ENCODE results near the gene KCNK3. TPM values are rescaled to one million over a fixed set of nuclear protein-coding genes. Genes with fewer than 3 reads are reported as not detected.

KCNK3 gene
- polyA plus RNA-seq, 1 donor from 2014 or later: 12.9 TPM

DNA sequence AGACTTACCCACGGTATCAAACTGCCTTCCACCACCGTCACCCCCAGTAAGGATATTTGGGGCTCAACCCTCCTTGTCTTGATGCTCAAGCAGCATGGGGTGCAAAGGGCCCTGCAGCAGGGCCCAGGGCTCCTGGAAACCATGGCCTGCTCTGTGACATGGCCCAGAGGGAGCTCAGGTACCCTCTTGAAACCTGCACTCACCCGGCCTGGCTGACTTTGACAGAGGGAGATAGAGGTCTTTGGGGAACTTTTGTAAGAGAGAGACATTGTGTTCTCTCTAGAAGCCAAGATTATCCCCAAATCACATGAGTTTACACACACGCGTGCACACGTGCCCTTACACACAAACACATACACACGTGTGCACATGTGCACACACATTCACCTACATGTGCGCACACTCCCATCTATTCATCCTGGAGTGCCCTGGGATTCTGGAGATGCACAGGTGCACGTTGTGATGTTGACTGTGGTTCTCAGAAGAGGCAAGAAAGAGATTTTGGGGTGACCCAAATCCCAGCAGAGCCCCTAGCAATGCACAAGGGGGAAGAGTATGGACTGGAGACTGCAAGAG lies 19.6 kb upstream of the KCNK3 start:
- Histone ChIP-seq H2AFZ (ENCODE audit: low read depth, low read length) (no peak overlapping the region), H3K27ac (ENCODE audit: low read length) (no peak overlapping the region), H3K9me2 (ENCODE audit: insufficient read depth, low read length) (no peaks in the 10 kb centered on the region), H3K36me3 (ENCODE audit: insufficient read depth, low read length) (no peaks in the 10 kb centered on the region), H3K27me3 (ENCODE audit: insufficient read depth, low read depth, low read length) (no peaks in the 10 kb centered on the region), H3K4me2 (ENCODE audit: low read length) (no peak overlapping the region), H3K79me2 (replicated peaks; ENCODE audit: insufficient read depth, low read length) (no peaks in the 10 kb centered on the region), H4K20me1 (ENCODE audit: insufficient read depth) (no peaks in the 10 kb centered on the region), H3K9ac (ENCODE audit: low read length) (no peak overlapping the region), H3K9me3 (ENCODE audit: low read length) (no peaks in the 10 kb centered on the region), H3K4me3 (ENCODE audit: low read length) (no peak overlapping the region), H3F3A (ENCODE audit: insufficient read depth, low read length, poor library complexity, severe bottlenecking) (no peaks in the 10 kb centered on the region)
- TF ChIP-seq, protein P1, sequence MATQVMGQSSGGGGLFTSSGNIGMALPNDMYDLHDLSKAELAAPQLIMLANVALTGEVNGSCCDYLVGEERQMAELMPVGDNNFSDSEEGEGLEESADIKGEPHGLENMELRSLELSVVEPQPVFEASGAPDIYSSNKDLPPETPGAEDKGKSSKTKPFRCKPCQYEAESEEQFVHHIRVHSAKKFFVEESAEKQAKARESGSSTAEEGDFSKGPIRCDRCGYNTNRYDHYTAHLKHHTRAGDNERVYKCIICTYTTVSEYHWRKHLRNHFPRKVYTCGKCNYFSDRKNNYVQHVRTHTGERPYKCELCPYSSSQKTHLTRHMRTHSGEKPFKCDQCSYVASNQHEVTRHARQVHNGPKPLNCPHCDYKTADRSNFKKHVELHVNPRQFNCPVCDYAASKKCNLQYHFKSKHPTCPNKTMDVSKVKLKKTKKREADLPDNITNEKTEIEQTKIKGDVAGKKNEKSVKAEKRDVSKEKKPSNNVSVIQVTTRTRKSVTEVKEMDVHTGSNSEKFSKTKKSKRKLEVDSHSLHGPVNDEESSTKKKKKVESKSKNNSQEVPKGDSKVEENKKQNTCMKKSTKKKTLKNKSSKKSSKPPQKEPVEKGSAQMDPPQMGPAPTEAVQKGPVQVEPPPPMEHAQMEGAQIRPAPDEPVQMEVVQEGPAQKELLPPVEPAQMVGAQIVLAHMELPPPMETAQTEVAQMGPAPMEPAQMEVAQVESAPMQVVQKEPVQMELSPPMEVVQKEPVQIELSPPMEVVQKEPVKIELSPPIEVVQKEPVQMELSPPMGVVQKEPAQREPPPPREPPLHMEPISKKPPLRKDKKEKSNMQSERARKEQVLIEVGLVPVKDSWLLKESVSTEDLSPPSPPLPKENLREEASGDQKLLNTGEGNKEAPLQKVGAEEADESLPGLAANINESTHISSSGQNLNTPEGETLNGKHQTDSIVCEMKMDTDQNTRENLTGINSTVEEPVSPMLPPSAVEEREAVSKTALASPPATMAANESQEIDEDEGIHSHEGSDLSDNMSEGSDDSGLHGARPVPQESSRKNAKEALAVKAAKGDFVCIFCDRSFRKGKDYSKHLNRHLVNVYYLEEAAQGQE (IDR thresholded peaks at IDR 0.05; ENCODE audit: borderline replicate concordance): no peak

DNA sequence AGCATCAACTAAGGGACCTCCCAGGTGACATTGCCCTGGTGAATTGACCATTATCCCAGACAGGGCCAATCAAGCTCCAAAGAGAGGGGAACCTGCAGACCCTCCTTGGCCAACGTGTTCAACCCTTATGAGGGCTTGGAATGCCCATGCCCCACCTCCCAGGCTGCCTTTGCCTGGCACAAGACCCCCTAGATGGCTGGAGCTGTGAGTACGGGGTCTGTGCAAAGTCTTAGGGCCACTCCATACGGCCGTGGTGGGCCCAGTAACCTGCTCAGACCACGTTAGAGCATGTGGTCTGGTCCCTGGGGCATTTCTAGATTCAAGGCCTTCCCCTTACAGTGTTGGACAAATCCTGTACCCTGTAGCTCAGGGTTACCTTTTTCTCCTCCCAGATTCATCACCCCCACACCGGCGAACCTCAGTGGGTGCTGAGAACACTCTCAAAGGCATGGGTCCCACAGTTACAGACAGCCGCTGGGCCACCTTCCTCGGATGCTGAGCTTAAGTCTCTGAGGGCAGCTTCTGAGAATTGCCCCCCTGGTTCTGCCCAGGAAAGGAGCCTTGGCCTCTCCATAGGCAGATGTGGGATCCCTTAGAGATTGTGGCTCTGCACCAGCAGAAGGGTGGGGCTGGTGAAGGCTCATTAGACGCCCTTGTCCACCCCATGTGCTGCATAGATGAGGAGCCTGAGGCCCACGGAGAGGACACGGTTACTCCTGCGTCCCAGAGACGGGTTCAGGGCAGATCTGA lies 18.3 kb upstream of the KCNK3 start:
- no peak overlapping the region for H3K4me3 ChIP-seq (ENCODE audit: low read length)

DNA sequence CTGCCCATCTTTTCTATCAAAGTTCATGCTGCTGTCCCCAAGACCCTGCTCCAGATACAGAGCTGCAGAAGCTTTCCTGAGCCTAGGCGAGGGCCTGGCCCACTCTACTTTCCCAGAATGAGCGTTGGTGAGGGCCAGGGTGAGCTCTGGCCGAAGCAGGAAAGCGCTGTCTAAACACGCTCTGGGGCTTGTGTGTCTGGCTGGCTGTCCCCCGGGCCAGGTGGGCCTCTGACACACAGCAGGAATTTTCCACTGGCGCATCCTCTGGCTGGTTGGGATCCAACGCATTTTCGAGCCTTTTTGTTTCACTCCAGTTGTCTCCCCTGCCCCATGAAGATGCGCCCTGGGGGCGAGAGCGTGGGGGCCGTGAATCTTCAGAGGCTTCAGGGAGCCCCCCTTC lies 17.8 kb upstream of the KCNK3 start:
- no peak overlapping the region for H3K4me3 ChIP-seq (ENCODE audit: low read length)
- H3K79me2 ChIP-seq (replicated peaks; ENCODE audit: insufficient read depth, low read length): no peaks in the 10 kb centered on the region
- no peak overlapping the region for H2AFZ ChIP-seq (ENCODE audit: low read depth, low read length)
- no peaks in the 10 kb centered on the region for H3K9me3 ChIP-seq (ENCODE audit: low read length)
- H3K9ac ChIP-seq (ENCODE audit: low read length): no peak overlapping the region
- H3K36me3 ChIP-seq (ENCODE audit: insufficient read depth, low read length): no peaks in the 10 kb centered on the region
- H3K9me2 ChIP-seq (ENCODE audit: insufficient read depth, low read length): no peaks in the 10 kb centered on the region
- H3K27ac ChIP-seq (ENCODE audit: low read length): no peak overlapping the region
- TF ChIP-seq EP300 (conservative IDR thresholded peaks at IDR 0.05; ENCODE audit: poor library complexity, severe bottlenecking) (no peak), MXI1 (conservative IDR thresholded peaks at IDR 0.05; ENCODE audit: poor library complexity, severe bottlenecking) (no peak)
- H3K27me3 ChIP-seq (ENCODE audit: insufficient read depth, low read depth, low read length): no peaks in the 10 kb centered on the region
- no peak overlapping the region for H3K4me2 ChIP-seq (ENCODE audit: low read length)
- H3F3A ChIP-seq (ENCODE audit: insufficient read depth, low read length, poor library complexity, severe bottlenecking): no peaks in the 10 kb centered on the region
- H4K20me1 ChIP-seq (ENCODE audit: insufficient read depth): no peaks in the 10 kb centered on the region

More for the DNA sequence above, 18.3 kb upstream of the KCNK3 start:
- no peaks in the 10 kb centered on the region for H3K9me3 ChIP-seq (ENCODE audit: low read length)
- no peak for TF ChIP-seq POLR2AphosphoS5 (IDR thresholded peaks at IDR 0.05)
- no peak for TF ChIP-seq MXI1 (conservative IDR thresholded peaks at IDR 0.05; ENCODE audit: poor library complexity, severe bottlenecking)
- no peak for TF ChIP-seq TAF1 (IDR thresholded peaks at IDR 0.05; ENCODE audit: low read depth)
- H3F3A ChIP-seq (ENCODE audit: insufficient read depth, low read length, poor library complexity, severe bottlenecking): no peaks in the 10 kb centered on the region
- no peak overlapping the region for H2AFZ ChIP-seq (ENCODE audit: low read depth, low read length)
- H3K27me3 ChIP-seq (ENCODE audit: insufficient read depth, low read depth, low read length): no peaks in the 10 kb centered on the region
- no peak overlapping the region for H3K4me2 ChIP-seq (ENCODE audit: low read length)
- no peak overlapping the region for H3K27ac ChIP-seq (ENCODE audit: low read length)
- H3K9me2 ChIP-seq (ENCODE audit: insufficient read depth, low read length): no peaks in the 10 kb centered on the region
- H3K9ac ChIP-seq (ENCODE audit: low read length): no peak overlapping the region
- no peaks in the 10 kb centered on the region for H3K36me3 ChIP-seq (ENCODE audit: insufficient read depth, low read length)
- H4K20me1 ChIP-seq (ENCODE audit: insufficient read depth): no peaks in the 10 kb centered on the region
- H3K79me2 ChIP-seq (replicated peaks; ENCODE audit: insufficient read depth, low read length): no peaks in the 10 kb centered on the region
